HepG2 (cell line): Measurements from ENCODE around the gene IL1RAPL2. TPM values are rescaled to one million over a fixed set of nuclear protein-coding genes. Genes with fewer than 3 reads are reported as not detected.

ENCODE experiments used
- ATAC-seq: fragments of 200-7000 bp; cut with Tn5 transposase; 3 replicates; pipeline ENCODE4 v1.9.1; 2020; ENCODE audit warnings: mild to moderate bottlenecking, moderate library complexity
- BruUV-seq: library from RNA; stranded (reverse); fragments of 400-500 nt; replicated peaks from 2 replicates; lab custom pipeline; 2021; lab: Mats Ljungman, UMichigan
- CTCF ChIA-PET: fragments of 300-600 bp; formaldehyde crosslinking; extraction: SDS; loops from one replicate; lab custom pipeline; 2021; ENCODE audit warnings: low total read pairs, inconsistent platforms, low intra/inter-chr PET ratio; lab: Yijun Ruan, JAX
- POLR2A ChIA-PET: fragments of 350-600 bp; sonication (Branson Sonifier 250); formaldehyde crosslinking; loops from one replicate; lab custom pipeline; 2020; ENCODE audit warnings: antibody characterized with exemption, inconsistent platforms; lab: Yijun Ruan, JAX
- DNase-seq: peaks from one replicate; pipeline ENCODE4 v3.0.0-alpha.2; 2015; ENCODE audit warnings: low spot score
- FAIRE-seq: peaks from 3 replicates; lab custom pipeline; 2011; peaks lifted over from hg19 to GRCh38; lab: Jason Lieb, UNC
- H2AFZ ChIP-seq: one replicate; pipeline ENCODE4 v1.6.1; 2011; ENCODE audit warnings: low read length, inconsistent platforms
- H3K27ac ChIP-seq: fragments of 300-600 bp; 3 replicates; pipeline ENCODE4 v1.8.0; 2011; ENCODE audit warnings: mixed run types, mild to moderate bottlenecking, mixed read lengths, low read length, inconsistent platforms; ENCODE audit not compliant: insufficient read depth; ENCODE audit errors: extremely low read length
- H3K27me3 ChIP-seq, 2 experiments: fragments of 200-600 bp in 1 of 2; 2 replicates in 1 of 2; 3 replicates in 1 of 2; pipeline versions ENCODE4 v1.6.0 to v1.8.0; 2011; ENCODE audit warnings: low read length in 2 of 2, mild to moderate bottlenecking in 2 of 2, moderate library complexity in 2 of 2, inconsistent platforms in 1 of 2; ENCODE audit not compliant: insufficient read depth in 2 of 2, control insufficient read depth in 1 of 2
- H3K36me3 ChIP-seq, 2 experiments: fragments of 200-600 bp in 1 of 2; replicated peaks in 1 of 2; 2 replicates in 1 of 2; 3 replicates in 1 of 2; pipeline versions ENCODE4 v1.5.1 to v1.8.0; 2011; ENCODE audit warnings: low read length in 2 of 2, inconsistent platforms in 1 of 2; ENCODE audit not compliant: insufficient read depth in 2 of 2, control insufficient read depth in 1 of 2
- H3K4me1 ChIP-seq: 2 replicates; pipeline ENCODE4 v1.5.1; 2012; ENCODE audit warnings: low read length, inconsistent platforms; ENCODE audit not compliant: insufficient read depth
- H3K4me2 ChIP-seq: 2 replicates; pipeline ENCODE4 v1.6.0; 2011; ENCODE audit warnings: low read depth, low read length, inconsistent platforms
- H3K4me3 ChIP-seq, 3 experiments: fragments of 200-600 bp in 1 of 3; sonication (generic), shearing (Covaris generic) in 1 of 3; replicated peaks in 1 of 3; 2 replicates each; pipeline ENCODE4 v1.5.1; 2011 to 2016; ENCODE audit warnings: low read length in 3 of 3, inconsistent platforms in 2 of 3, low read depth in 2 of 3, mild to moderate bottlenecking in 2 of 3, control low read depth in 1 of 3, mixed read lengths in 1 of 3; ENCODE audit not compliant: insufficient read depth in 1 of 3
- H3K79me2 ChIP-seq: one replicate; pipeline ENCODE4 v1.6.1; 2011; ENCODE audit warnings: low read length, inconsistent platforms; ENCODE audit not compliant: insufficient read depth
- H3K9ac ChIP-seq: 2 replicates; pipeline ENCODE4 v1.6.0; 2011; ENCODE audit warnings: mild to moderate bottlenecking, low read depth, low read length, inconsistent platforms; ENCODE audit not compliant: insufficient read depth
- H3K9me3 ChIP-seq: 2 replicates; pipeline ENCODE4 v1.5.1; 2012; ENCODE audit warnings: mild to moderate bottlenecking, low read length
- H4K20me1 ChIP-seq: 2 replicates; pipeline ENCODE4 v1.6.0; 2011; ENCODE audit warnings: inconsistent platforms, mild to moderate bottlenecking, low read length, moderate library complexity; ENCODE audit not compliant: insufficient read depth
- HDAC2 ChIP-seq: sonication (generic); formaldehyde crosslinking; IDR thresholded peaks from 2 replicates; pipeline ENCODE4 v1.4.0; 2020; ENCODE audit warnings: missing genetic modification reagents
- PPARG ChIP-seq: conservative IDR thresholded peaks from 2 replicates; pipeline ENCODE4 v1.6.1; 2016; ENCODE audit warnings: missing biosample characterization, missing genetic modification reagents
- SIX4 ChIP-seq: sonication (generic); formaldehyde crosslinking; IDR thresholded peaks from 2 replicates; pipeline ENCODE4 v1.4.0; 2020; ENCODE audit warnings: missing genetic modification reagents
- TFDP1 ChIP-seq: IDR thresholded peaks from 2 replicates; pipeline ENCODE4 v1.6.1; 2016; ENCODE audit warnings: missing compliant biosample characterization, missing genetic modification reagents, borderline replicate concordance
- TSC22D2 ChIP-seq: sonication (generic); formaldehyde crosslinking; IDR thresholded peaks from 2 replicates; pipeline ENCODE4 v1.5.1; 2020; ENCODE audit warnings: missing genetic modification reagents, mild to moderate bottlenecking, borderline replicate concordance
- ZNF124 ChIP-seq: sonication (generic); formaldehyde crosslinking; IDR thresholded peaks from 2 replicates; pipeline ENCODE4 v1.4.0; 2020; ENCODE audit warnings: missing genetic modification reagents
- ZNF83 ChIP-seq: sonication (generic); formaldehyde crosslinking; IDR thresholded peaks from 2 replicates; pipeline ENCODE4 v1.4.0; 2020; ENCODE audit warnings: missing genetic modification reagents, mild to moderate bottlenecking, borderline replicate concordance
- in situ Hi-C: cut with HindIII; loops from 2 replicates; pipeline ENCODE4 v1.10.0; 2017; ENCODE audit warnings: low pct_unique_long_range_greater_than_20kb; ENCODE audit not compliant: extremely low pct_ligation_motif_present
- intact Hi-C: fragments of 100-400 bp; cut with micrococcal nuclease; formaldehyde crosslinking; loops from one replicate; pipeline ENCODE4 v1.10.0; 2022; ENCODE audit not compliant: unreplicated experiment
- polyA plus RNA-seq, 8 experiments: library from polyadenylated mRNA; depleted of rRNA in 3 of 8; stranded (reverse) in 7 of 8; unstranded in 1 of 8; fragments of >200 nt; fragmentation: Illumina TruSeq in 4 of 8; extraction: Trizol in 4 of 8; gene quantifications; 2 replicates each; pipeline versions ENCODE4 v1.2.1 to v1.2.3, GENCODE V29; 2011 to 2016; ENCODE audit warnings: low read depth in 4 of 8, missing spikeins in 1 of 8, mixed read lengths in 1 of 8; ENCODE audit not compliant: insufficient read depth in 1 of 8
- total RNA-seq, 5 experiments: library from RNA; depleted of rRNA; stranded (reverse); fragments of >200 nt; fragmentation: Illumina TruSeq; extraction: Trizol; gene quantifications; 2 replicates each; pipeline ENCODE4 v1.2.3, GENCODE V29; 2016; ENCODE audit warnings: low read depth in 1 of 5
- TF ChIP-seq, protein P1 (sequence below): IDR thresholded peaks from 2 replicates; pipeline ENCODE4 v1.6.1; 2016; ENCODE audit warnings: missing biosample characterization, missing genetic modification reagents, low read depth

The IL1RAPL2 gene
- total and polyA plus RNA-seq, 2 of the 13 experiments (the other 11 are each of a cell fraction or from before 2014, with no cell fraction given), result not detected

DNA sequence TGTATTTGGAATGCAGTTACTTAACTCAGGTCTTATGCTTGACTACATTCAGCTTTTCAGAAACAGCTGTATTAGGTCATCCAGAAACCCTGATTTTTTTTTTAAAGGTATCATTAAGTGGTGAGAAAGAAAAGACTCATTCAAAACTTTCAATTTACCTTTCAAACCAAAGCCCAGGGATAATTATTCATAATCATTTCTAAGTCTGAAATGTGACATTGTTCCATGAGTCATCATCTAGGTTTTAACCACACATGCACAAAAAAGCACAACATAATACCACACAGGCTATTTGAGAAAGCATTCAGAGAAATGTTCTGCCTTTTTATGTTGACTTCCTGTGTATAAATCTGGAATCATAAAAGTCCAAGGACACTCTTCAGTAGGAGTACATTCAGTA, 288.2 kb downstream of the IL1RAPL2 start:
- intact Hi-C loops (no loop called here), in situ Hi-C loops (no loop called here)
- FAIRE-seq (no peak), ATAC-seq (no peak), DNase-seq (no peak)
- TF ChIP-seq, protein P1, sequence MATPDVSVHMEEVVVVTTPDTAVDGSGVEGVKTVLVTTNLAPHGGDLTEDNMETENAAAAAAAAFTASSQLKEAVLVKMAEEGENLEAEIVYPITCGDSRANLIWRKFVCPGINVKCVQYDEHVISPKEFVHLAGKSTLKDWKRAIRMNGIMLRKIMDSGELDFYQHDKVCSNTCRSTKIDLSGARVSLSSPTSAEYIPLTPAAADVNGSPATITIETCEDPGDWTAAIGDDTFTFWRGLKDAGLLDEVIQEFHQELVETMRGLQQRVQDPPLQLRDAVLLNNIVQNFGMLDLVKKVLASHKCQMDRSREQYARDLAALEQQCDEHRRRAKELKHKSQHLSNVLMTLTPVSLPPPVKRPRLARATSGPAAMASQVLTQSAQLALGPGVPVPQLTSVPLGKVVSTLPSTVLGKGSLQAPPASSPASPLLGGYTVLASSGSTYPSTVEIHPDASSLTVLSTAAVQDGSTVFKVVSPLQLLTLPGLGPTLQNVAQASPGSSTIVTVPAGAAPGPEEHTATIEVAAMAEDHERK (CRISPR knock-in tag), result no peak
- TF ChIP-seq TFDP1 (no peak), HDAC2 (CRISPR knock-in tag) (no peak), TSC22D2 (CRISPR knock-in tag) (no peak), PPARG (CRISPR knock-in tag) (no peak), ZNF83 (CRISPR knock-in tag) (no peak), ZNF124 (no peak), SIX4 (CRISPR knock-in tag) (no peak)
- Histone ChIP-seq H4K20me1 (no peaks in the 10 kb centered on the region), H3K27ac (no peak overlapping the region), H3K4me2 (no peak overlapping the region), H3K9ac (no peak overlapping the region), H3K4me3 (no peak overlapping the region), H3K4me1 (no peaks in the 10 kb centered on the region), H3K9me3 (no peaks in the 10 kb centered on the region), H3K79me2 (no peaks in the 10 kb centered on the region), H2AFZ (no peak overlapping the region), H3K36me3 (no peaks in the 10 kb centered on the region), H3K27me3 (no peaks in the 10 kb centered on the region)
- BruUV-seq, result no TSS peak
- ChIA-PET POLR2A (no interaction called here), CTCF (no interaction called here)
